ENCODE results near the gene GRSF1. TPM values are rescaled to one million over a fixed set of nuclear protein-coding genes. Genes with fewer than 3 reads are reported as not detected.
"Not testable (repeated sequence)": the region's sequence is repeated elsewhere in the genome, so short reads cannot be mapped to it uniquely, and the experiment has no call there.

GRSF1 gene
- total RNA-seq, 6 experiments from 2014 or later = 99.1 to 110 (median 109) TPM

DNA sequence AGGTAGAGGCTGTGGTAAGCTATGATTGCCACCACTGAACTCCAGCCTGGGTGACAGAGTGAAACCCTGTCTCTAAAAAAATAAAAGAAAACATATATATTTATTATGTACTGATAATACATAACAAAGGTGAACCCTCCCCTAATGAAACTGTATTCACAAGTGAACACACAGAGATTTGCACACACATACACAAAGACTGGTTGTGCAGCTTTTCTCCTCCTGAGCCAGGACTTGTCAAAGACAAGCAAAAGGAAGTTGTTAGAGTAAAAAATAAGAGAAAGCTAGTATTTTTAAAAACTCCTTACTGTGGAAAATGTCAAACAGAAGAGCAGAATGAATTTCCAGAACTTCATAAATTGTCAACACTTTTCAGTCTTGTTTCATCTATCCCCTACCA is 1.5 kb upstream of the GRSF1 start:
- no peak for DNase-seq
- no peaks in the 10 kb centered on the region for H3K27me3 Mint-ChIP-seq (ENCODE audit: insufficient read depth)

DNA sequence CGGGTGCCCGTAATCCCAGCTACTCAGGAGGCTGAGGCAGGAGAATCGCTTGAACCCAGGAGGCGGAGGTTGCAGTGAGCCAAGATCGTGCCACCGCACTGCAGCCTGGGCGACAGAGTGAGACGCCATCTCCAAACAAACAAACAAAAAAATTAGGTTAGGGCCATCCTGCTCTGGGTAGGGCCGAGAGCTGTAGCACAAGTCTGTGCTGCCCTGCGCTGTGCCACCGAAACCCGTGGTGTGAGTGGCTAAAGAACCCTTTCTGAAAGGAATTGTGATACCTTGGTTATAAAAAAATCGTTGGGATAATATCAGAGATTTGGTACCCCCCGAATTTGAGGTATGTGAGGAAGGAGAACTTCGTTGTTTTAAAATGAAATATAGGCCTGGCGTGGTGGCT is 941 bp upstream of the GRSF1 start:
- H3K27me3 Mint-ChIP-seq (ENCODE audit: insufficient read depth); H3K4me3 Mint-ChIP-seq; H3K9me3 Mint-ChIP-seq; H3K27ac Mint-ChIP-seq; DNase-seq: not testable (repeated sequence)
- Mint-ChIP-seq H3K4me1 (ENCODE audit: low read depth) (peaks cover 13% of the 10 kb centered on the region), H3K36me3 (ENCODE audit: low read depth) (peaks cover 18% of the 10 kb centered on the region)

More for the DNA sequence above, 1.5 kb upstream of the GRSF1 start:
- Mint-ChIP-seq H3K4me1 (ENCODE audit: low read depth) (peaks cover 9% of the 10 kb centered on the region), H3K27ac (peak overlapping the region; percentile 38; the same call in 1 of the 2 replicates), H3K36me3 (ENCODE audit: low read depth) (peaks cover 18% of the 10 kb centered on the region), H3K4me3 (no peak overlapping the region), H3K9me3 (no peaks in the 10 kb centered on the region)
- TF ChIP-seq, protein P1, sequence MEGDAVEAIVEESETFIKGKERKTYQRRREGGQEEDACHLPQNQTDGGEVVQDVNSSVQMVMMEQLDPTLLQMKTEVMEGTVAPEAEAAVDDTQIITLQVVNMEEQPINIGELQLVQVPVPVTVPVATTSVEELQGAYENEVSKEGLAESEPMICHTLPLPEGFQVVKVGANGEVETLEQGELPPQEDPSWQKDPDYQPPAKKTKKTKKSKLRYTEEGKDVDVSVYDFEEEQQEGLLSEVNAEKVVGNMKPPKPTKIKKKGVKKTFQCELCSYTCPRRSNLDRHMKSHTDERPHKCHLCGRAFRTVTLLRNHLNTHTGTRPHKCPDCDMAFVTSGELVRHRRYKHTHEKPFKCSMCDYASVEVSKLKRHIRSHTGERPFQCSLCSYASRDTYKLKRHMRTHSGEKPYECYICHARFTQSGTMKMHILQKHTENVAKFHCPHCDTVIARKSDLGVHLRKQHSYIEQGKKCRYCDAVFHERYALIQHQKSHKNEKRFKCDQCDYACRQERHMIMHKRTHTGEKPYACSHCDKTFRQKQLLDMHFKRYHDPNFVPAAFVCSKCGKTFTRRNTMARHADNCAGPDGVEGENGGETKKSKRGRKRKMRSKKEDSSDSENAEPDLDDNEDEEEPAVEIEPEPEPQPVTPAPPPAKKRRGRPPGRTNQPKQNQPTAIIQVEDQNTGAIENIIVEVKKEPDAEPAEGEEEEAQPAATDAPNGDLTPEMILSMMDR (IDR thresholded peaks at IDR 0.05) = no peak

DNA sequence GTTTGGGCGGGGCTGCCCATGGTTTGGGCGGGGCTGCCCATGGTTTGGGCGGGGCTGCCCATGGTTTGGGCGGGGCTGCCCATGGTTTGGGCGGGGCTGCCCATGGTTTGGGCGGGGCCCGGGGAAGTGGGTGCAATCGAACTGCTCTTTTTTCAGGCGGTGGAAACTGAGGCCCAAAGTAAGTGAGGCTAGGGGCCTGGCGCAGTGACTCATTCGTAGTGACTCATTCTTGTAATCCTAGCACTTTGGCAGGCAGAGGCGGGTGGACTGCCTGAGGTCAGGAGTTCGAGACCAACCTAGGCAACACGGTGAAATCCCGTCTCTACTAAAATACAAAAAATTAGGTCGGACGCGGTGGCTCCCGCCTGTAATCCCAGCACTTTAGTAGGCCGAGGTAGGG is 447 bp upstream of the GRSF1 start:
- H3K9me3 Mint-ChIP-seq; H3K27ac Mint-ChIP-seq; H3K27me3 Mint-ChIP-seq (ENCODE audit: insufficient read depth); DNase-seq: not testable (repeated sequence)
- Mint-ChIP-seq H3K4me3 (peak overlapping the region; percentile 47; the same call in 1 of the 2 replicates), H3K4me1 (ENCODE audit: low read depth) (peaks cover 13% of the 10 kb centered on the region), H3K36me3 (ENCODE audit: low read depth) (peaks cover 18% of the 10 kb centered on the region)

DNA sequence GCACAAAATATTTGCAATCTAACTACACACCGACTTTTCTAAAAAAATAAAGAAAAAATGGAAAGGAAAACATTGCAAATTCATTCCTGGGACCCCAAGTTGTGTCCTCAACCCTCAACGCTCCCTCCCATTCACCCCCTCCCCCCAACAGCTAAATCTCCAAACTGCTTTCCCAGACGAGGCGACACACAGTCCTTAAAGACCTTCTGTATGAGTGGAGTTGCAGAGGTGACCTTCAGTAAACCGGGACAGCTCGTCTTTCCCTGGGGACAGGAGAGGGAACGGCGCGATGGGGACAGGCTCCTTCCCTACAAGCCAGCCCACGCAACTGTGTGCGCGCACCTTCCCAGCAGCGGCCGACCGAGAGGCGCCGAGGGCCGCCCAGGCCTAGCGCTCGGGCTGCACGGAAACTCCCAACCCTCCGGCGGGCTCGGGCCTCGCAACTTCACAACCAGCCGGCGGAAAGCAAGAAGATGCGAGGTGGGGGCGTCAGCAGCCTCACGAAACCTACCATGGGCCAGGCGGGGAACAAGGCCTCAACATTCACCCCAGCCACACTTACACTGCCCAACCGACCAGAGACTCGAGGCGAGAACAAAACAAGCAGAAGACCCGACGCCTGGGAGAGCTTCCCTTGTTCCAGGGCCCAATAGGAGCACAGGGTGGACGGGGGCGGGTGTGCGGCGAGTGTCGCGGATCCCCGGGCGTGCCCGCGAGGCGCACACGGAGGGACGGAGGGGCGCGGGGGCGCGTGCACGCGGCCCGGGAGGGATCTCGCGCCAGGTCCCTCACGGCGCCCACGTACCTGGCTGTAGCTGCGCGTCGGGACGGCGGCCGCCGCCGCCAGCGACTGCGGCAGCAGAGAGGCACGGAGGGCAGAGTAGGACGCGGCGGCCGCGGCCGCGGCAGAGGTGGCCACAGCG is 763 bp downstream of the GRSF1 start:
- no peaks in the 10 kb centered on the region for H3K9me3 Mint-ChIP-seq
- TF ChIP-seq, protein P1 (IDR thresholded peaks at IDR 0.05) = no peak
- peak overlapping the region; percentile 88 for H3K27ac Mint-ChIP-seq
- H3K4me1 Mint-ChIP-seq (ENCODE audit: low read depth) = peaks cover 17% of the 10 kb centered on the region
- H3K4me3 Mint-ChIP-seq = peak overlapping the region; percentile 96
- peaks cover 18% of the 10 kb centered on the region for H3K36me3 Mint-ChIP-seq (ENCODE audit: low read depth)
- no peaks in the 10 kb centered on the region for H3K27me3 Mint-ChIP-seq (ENCODE audit: insufficient read depth)
- DNase-seq = peak; percentile 29

DNA sequence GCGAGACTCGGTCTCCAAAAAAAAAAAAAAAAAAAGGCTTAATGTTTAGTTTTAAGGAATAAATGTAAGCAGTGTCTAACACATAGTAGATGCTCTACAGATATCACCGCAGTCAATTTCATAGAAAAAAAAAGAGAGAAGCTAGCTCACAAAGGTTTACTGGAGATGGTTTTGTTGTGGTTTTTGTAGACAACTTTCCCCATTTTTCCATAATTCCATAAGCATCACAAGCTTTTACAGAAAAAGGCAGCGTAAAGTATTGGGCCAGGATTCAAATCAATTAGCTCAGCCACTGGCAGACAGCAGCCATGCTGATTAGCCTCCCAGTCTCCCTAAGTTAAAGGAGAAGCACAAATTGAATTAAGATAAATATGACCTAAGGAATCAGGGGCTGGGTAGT is 1.5 kb downstream of the GRSF1 start:
- peak; percentile 12 for DNase-seq
- peak overlapping the region; percentile 88 for H3K27ac Mint-ChIP-seq
- H3K36me3 Mint-ChIP-seq (ENCODE audit: low read depth) = peaks cover 23% of the 10 kb centered on the region
- no peaks in the 10 kb centered on the region for H3K27me3 Mint-ChIP-seq (ENCODE audit: insufficient read depth)
- H3K4me1 Mint-ChIP-seq (ENCODE audit: low read depth) = peaks cover 24% of the 10 kb centered on the region
- no peaks in the 10 kb centered on the region for H3K9me3 Mint-ChIP-seq
- TF ChIP-seq, protein P1 (IDR thresholded peaks at IDR 0.05) = no peak
- H3K4me3 Mint-ChIP-seq = peak overlapping the region; percentile 96

DNA sequence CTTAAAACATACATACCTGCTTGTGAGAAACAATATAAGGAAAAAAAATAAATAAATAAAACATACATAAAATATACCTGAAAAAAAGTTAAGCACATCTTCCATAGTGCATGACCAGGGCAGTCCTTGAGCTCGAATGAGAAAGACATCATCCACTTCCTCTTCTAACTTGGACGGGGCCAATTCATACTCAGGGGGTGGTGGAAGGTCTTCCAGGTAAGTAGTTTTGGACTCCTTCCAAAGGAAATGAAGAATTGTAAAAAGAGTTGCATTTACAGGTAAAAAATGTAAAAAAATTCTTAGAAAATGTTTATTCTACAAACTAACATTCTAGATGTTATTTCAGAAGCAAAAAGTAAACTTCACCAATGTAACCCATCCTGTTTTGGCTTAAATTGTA is 3.6 kb downstream of the GRSF1 start:
- Mint-ChIP-seq H3K27me3 (ENCODE audit: insufficient read depth) (no peaks in the 10 kb centered on the region), H3K27ac (no peak overlapping the region), H3K36me3 (ENCODE audit: low read depth) (peaks cover 40% of the 10 kb centered on the region), H3K4me1 (ENCODE audit: low read depth) (peaks cover 28% of the 10 kb centered on the region), H3K9me3 (no peaks in the 10 kb centered on the region), H3K4me3 (no peak overlapping the region; the same call in 1 of the 2 replicates)
- TF ChIP-seq, protein P1 (IDR thresholded peaks at IDR 0.05) = no peak
- DNase-seq = no peak
